ENCODE results near the gene XRN1. TPM values are rescaled to one million over a fixed set of nuclear protein-coding genes. Genes with fewer than 3 reads are reported as not detected.
"Not testable (repeated sequence)": the region's sequence is repeated elsewhere in the genome, so short reads cannot be mapped to it uniquely, and the experiment has no call there.

Gene XRN1
- total RNA-seq, 1 experiment from 2014 or later, result 205 TPM

GRCh38 chr3:142324275-142324953 is 123.4 kb downstream of the XRN1 start:
- H3K27me3 ChIP-seq; H3K4me1 ChIP-seq; H3K9me3 ChIP-seq (replicated peaks); DNase-seq; H3K27ac ChIP-seq; H3K4me3 ChIP-seq: not testable (repeated sequence)
- H3K36me3 ChIP-seq, result peaks cover 88% of the 10 kb centered on the region

DNA sequence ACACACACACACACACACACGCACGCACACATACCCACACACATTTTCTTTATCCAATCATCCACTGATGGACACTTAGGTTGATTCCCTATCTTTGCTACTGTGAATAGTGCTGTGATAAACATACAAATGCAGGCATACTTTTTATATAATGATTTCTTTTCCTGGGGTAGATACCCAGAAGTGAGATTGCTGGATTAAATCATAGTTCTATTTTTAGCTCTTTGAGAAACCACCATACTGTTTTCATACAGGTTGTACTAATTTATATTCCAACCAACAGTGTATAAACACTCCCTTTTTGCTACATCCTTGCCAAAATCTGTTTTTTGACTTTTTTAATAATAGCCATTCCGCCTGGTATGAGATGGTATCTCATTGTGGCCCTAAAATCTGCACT is 127.9 kb downstream of the XRN1 start:
- no peak for DNase-seq
- Histone ChIP-seq H3K4me3 (no peak overlapping the region), H3K27ac (no peak overlapping the region), H3K27me3 (no peaks in the 10 kb centered on the region), H3K4me1 (no peaks in the 10 kb centered on the region), H3K36me3 (peaks cover 84% of the 10 kb centered on the region), H3K9me3 (replicated peaks) (no peaks in the 10 kb centered on the region)

DNA sequence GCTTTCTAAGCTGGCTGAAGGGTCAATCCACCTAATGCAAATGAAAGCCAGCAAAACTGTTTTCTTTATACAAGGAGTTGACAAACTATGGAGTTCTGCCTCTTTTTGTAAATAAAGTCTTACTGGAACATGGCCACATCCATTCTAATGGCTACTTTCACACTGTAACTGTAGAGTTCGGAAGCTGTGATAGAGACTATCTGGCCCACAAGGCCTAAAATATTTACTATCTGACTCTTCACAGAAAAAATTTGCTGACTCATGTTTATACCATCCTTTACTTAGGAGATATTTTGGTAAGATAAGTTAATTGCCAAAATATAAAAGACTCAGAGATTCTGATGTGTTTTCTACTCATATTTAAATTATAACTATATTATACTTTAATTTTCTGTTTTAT is 128.7 kb downstream of the XRN1 start:
- DNase-seq, result no peak
- Histone ChIP-seq H3K4me3 (no peak overlapping the region), H3K27me3 (no peaks in the 10 kb centered on the region), H3K9me3 (replicated peaks) (no peaks in the 10 kb centered on the region), H3K4me1 (no peaks in the 10 kb centered on the region), H3K27ac (no peak overlapping the region), H3K36me3 (peaks cover 81% of the 10 kb centered on the region)

DNA sequence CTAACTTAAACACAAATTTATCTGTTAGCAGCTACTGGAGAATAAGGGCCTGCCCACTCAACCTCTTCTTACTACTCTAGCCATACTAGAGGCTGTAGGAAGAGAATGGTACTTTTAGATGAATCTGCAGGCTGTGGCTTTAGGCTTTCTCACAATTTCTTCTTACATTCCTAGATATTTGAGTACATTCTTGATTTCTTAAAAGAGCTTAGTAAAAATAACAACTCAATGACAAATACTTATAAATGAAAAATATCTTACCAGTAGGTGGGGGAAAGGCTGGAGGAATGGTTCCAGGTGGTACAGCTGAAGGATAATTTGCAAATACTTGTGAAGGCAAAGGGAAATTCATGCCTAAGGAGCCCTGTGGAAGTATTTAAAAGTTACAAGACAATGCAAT is 129.5 kb downstream of the XRN1 start:
- peaks cover 87% of the 10 kb centered on the region for H3K36me3 ChIP-seq
- H3K27me3 ChIP-seq, result no peaks in the 10 kb centered on the region
- no peaks in the 10 kb centered on the region for H3K9me3 ChIP-seq (replicated peaks)
- no peak for DNase-seq
- no peak overlapping the region for H3K27ac ChIP-seq
- no peaks in the 10 kb centered on the region for H3K4me1 ChIP-seq
- H3K4me3 ChIP-seq, result no peak overlapping the region

GRCh38 chr3:142315978-142316388 is 131.9 kb downstream of the XRN1 start:
- DNase-seq; H3K9me3 ChIP-seq (replicated peaks); H3K4me3 ChIP-seq; H3K27me3 ChIP-seq; H3K4me1 ChIP-seq; H3K27ac ChIP-seq: not testable (repeated sequence)
- peaks cover 89% of the 10 kb centered on the region for H3K36me3 ChIP-seq

- DNase-seq, result peak in 1 of 2 experiments; percentile 18
- Histone ChIP-seq H3K4me1 (no peaks in the 10 kb centered on the region), H3K9me3 (replicated peaks) (no peaks in the 10 kb centered on the region), H3K27ac (no peak overlapping the region), H3K27me3 (no peaks in the 10 kb centered on the region), H3K36me3 (peaks cover 91% of the 10 kb centered on the region), H3K4me3 (no peak overlapping the region)
Measured at GRCh38 chr3:142315083-142315482, 132.8 kb downstream of the XRN1 start.

GRCh38 chr3:142310439-142310838 is 137.4 kb downstream of the XRN1 start:
- no peaks in the 10 kb centered on the region for H3K27me3 ChIP-seq
- H3K27ac ChIP-seq, result no peak overlapping the region
- no peak overlapping the region for H3K4me3 ChIP-seq
- H3K4me1 ChIP-seq, result no peaks in the 10 kb centered on the region
- DNase-seq, result no peak
- peaks cover 92% of the 10 kb centered on the region for H3K36me3 ChIP-seq
- H3K9me3 ChIP-seq (replicated peaks), result 0 out of 2 replicates have a peak, but pooled peaks cover 3% of the 10 kb centered on the region

- DNase-seq, result not testable (repeated sequence)
Measured at GRCh38 chr3:142302847-142303246, 145.0 kb downstream of the XRN1 start.

GRCh38 chr3:142298626-142299025 is 149.2 kb downstream of the XRN1 start:
- DNase-seq, result no peak
- Histone ChIP-seq H3K9me3 (replicated peaks) (peaks cover 6% of the 10 kb centered on the region), H3K36me3 (peaks cover 9% of the 10 kb centered on the region), H3K4me3 (no peak overlapping the region), H3K27me3 (no peaks in the 10 kb centered on the region), H3K27ac (no peak overlapping the region), H3K4me1 (no peaks in the 10 kb centered on the region)

More at GRCh38 chr3:142302847-142303246, 145.0 kb downstream of the XRN1 start:
- H3K27ac ChIP-seq, H3K27me3 ChIP-seq, H3K4me3 ChIP-seq, H3K4me1 ChIP-seq: not testable (repeated sequence)
- Histone ChIP-seq H3K36me3 (peaks cover 32% of the 10 kb centered on the region), H3K9me3 (replicated peaks) (peaks cover 12% of the 10 kb centered on the region)

DNA sequence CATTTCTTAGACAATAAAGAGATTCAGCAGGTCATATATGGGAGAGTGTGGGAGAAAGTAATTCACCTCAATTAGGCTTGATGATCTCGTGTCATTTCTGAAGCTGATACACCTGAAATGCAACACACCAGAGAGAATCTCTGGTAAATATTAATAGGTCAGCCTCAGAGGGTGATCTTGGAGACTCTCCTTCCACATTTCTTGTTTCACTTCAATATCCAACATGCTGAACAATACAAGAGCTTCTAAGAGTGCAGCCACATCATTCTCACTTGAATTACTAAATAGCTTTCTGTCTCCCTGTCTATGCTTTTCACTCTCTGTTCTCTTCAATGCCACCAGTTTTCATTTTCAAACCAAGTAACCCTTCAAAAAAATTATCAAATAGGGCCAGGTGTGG is 151.3 kb downstream of the XRN1 start:
- no peaks in the 10 kb centered on the region for H3K4me1 ChIP-seq
- peaks cover 4% of the 10 kb centered on the region; the same call in 1 of the 2 replicates for H3K9me3 ChIP-seq (replicated peaks)
- H3K27me3 ChIP-seq, result no peaks in the 10 kb centered on the region
- no peak for DNase-seq
- H3K36me3 ChIP-seq, result peaks cover 6% of the 10 kb centered on the region
- no peak overlapping the region for H3K27ac ChIP-seq
- H3K4me3 ChIP-seq, result no peak overlapping the region

DNA sequence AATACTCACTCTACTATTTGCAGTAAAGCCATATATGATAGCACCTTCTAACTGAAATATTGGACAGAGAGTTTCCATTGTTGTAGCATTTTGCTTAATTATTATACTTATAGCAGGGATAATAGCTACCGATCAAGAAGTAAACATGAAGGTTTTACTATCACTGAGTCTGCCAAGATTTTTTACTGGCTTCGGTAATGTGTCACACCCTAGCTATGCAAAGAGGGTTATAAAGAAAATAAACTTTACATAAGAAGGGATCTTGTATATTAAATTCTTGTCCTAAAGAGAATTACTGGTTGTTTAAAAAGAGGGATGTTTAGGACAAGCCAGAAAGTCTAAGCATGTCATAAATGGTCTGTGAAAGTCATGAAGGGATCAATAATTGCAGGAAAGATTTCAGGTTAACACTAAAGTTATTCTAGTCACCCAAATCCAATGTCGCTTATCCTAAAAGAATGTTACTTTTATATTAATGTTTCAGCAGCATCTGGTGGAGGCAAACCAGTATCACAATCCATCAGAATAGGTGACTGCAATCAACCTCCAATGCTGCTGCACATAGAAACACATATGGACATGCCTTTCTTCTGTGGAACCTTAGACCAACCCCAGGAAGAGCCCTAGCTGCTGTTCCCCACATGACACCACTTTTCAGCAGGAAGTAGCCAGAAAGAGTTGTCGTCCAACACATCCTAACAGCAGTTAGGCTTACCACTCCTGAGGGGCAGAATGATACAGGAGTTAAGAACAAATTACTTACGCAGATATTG is 159.8 kb downstream of the XRN1 start:
- no peaks in the 10 kb centered on the region; the same call in 1 of the 2 replicates for H3K36me3 ChIP-seq
- H3K4me3 ChIP-seq, result no peak overlapping the region
- DNase-seq, result no peak
- no peak overlapping the region for H3K27ac ChIP-seq
- no peaks in the 10 kb centered on the region for H3K27me3 ChIP-seq
- peaks cover 20% of the 10 kb centered on the region for H3K9me3 ChIP-seq (replicated peaks)
- H3K4me1 ChIP-seq, result no peaks in the 10 kb centered on the region

GRCh38 chr3:142285083-142285517 is 162.7 kb downstream of the XRN1 start:
- H3K36me3 ChIP-seq, result no peaks in the 10 kb centered on the region; the same call in 1 of the 2 replicates
- peak; percentile 26 to 56 for DNase-seq
- H3K4me3 ChIP-seq, result no peak overlapping the region
- no peaks in the 10 kb centered on the region for H3K27me3 ChIP-seq
- H3K27ac ChIP-seq, result no peak overlapping the region
- H3K4me1 ChIP-seq, result peaks cover 3% of the 10 kb centered on the region; the same call in 1 of the 2 replicates
- peaks cover 20% of the 10 kb centered on the region for H3K9me3 ChIP-seq (replicated peaks)

- no peak for DNase-seq
- Histone ChIP-seq H3K4me3 (no peak overlapping the region), H3K27ac (no peak overlapping the region), H3K36me3 (no peaks in the 10 kb centered on the region; the same call in 1 of the 2 replicates), H3K4me1 (peaks cover 3% of the 10 kb centered on the region; the same call in 1 of the 2 replicates), H3K27me3 (no peaks in the 10 kb centered on the region), H3K9me3 (replicated peaks) (peaks cover 6% of the 10 kb centered on the region)
Measured at GRCh38 chr3:142282503-142282902, 165.3 kb downstream of the XRN1 start.

DNA sequence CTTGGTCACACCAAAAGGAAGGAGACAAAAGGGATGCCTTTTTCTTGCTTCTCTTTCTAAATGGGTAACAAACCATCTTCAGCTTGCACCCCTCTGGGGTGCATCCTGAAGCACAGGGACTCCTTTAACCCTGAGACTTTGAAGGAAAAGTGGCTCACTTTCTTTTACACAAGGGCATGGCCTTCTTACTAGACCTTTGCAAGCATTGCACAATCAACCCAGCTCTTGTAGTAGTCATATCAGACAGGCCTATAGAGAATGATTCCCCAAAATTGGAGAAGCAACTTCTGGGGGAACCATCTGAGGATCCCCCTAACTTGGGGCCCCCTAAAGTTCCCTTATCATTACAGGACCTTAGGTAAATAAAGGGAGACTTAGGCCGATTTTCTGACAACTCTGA is 166.4 kb downstream of the XRN1 start:
- H3K4me3 ChIP-seq, result no peak overlapping the region
- H3K27me3 ChIP-seq, result no peaks in the 10 kb centered on the region
- no peak for DNase-seq
- peaks cover 4% of the 10 kb centered on the region; the same call in 1 of the 2 replicates for H3K9me3 ChIP-seq (replicated peaks)
- no peak overlapping the region for H3K27ac ChIP-seq
- H3K4me1 ChIP-seq, result peaks cover 3% of the 10 kb centered on the region; the same call in 1 of the 2 replicates
- no peaks in the 10 kb centered on the region for H3K36me3 ChIP-seq

GRCh38 chr3:142279965-142280590 is 167.8 kb downstream of the XRN1 start:
- H3K4me3 ChIP-seq, result no peak overlapping the region
- H3K27ac ChIP-seq, result no peak overlapping the region
- no peaks in the 10 kb centered on the region for H3K36me3 ChIP-seq
- DNase-seq, result peak; percentile 62 to 90
- no peaks in the 10 kb centered on the region for H3K27me3 ChIP-seq
- H3K4me1 ChIP-seq, result peaks cover 3% of the 10 kb centered on the region; the same call in 1 of the 2 replicates
- peaks cover 4% of the 10 kb centered on the region; the same call in 1 of the 2 replicates for H3K9me3 ChIP-seq (replicated peaks)

Data from SJCRH30 (cell line).